ENCODE results near the gene CAMK1D. TPM values are rescaled to one million over a fixed set of nuclear protein-coding genes. Genes with fewer than 3 reads are reported as not detected.

The CAMK1D gene
- polyA plus RNA-seq, 2 of the 4 experiments (the other 2 are of a cell fraction) = 6.6 to 12.5 TPM

DNA sequence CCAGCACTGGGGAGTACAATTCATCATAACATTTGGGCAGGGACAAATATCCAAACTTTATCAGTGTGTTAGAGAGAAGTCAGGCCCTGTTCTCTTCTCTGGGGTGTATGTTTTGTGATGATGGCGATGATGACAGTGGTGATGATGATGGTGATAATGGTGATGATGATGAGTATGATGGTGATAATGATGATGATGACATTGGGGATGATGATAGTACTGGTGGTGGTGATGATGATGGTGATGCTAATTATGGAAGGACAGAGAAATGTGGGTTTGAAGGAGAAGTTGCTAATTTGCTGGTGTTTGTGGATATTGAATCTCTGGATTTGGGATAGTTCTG lies 64.0 kb downstream of the CAMK1D start:
- no peak; a peak in 1 of 6 replicates for ATAC-seq
- CTCF ChIA-PET = no interaction called here

DNA sequence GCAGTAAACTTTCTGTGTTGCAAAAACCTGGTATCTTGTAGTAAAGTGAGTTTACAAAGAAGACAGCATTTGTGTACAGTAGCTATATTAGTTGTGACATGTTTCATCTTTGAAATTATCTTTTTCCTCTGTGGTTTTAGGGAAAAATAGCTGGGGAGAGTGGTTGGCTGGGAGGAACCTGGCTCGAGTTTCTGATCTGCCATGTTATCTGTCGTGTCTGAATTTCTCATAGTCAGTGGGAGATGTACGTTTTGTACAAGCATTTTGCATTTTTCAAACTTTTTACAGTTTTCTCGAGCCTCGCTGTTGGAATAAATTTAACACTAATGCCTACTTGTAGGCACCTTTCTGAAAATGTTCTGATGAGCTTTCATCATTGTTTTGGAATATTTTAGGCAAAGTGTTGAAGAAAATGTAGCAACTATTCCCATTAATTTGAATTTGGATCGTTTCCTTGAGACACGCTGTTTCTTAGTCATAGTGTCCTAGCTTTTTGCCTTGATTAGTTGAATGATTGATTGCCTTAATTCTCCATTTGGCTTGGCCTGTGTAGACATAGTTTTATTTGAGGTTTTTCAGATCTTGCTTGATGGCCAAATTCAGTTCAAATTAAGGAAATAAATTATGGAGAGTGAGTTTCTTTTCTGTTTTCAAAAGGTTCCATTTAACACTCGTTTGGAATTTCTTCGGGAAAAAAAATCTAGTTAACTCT lies 65.1 kb downstream of the CAMK1D start:
- Histone ChIP-seq H3K4me2 (no peak overlapping the region), H3K4me1 (peaks cover 6% of the 10 kb centered on the region; the same call in 1 of the 3 replicates), H3K4me3 (no peak overlapping the region), H3K27ac (no peak overlapping the region), H3K9me3 (no peaks in the 10 kb centered on the region)
- POLR2A ChIA-PET = no interaction called here
- TF ChIP-seq, protein P1, sequence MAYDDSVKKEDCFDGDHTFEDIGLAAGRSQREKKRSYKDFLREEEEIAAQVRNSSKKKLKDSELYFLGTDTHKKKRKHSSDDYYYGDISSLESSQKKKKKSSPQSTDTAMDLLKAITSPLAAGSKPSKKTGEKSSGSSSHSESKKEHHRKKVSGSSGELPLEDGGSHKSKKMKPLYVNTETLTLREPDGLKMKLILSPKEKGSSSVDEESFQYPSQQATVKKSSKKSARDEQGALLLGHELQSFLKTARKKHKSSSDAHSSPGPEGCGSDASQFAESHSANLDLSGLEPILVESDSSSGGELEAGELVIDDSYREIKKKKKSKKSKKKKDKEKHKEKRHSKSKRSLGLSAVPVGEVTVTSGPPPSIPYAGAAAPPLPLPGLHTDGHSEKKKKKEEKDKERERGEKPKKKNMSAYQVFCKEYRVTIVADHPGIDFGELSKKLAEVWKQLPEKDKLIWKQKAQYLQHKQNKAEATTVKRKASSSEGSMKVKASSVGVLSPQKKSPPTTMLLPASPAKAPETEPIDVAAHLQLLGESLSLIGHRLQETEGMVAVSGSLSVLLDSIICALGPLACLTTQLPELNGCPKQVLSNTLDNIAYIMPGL (CRISPR knock-in tag; IDR thresholded peaks at IDR 0.05; ENCODE audit: borderline replicate concordance) = no peak
- TF ChIP-seq BHLHE40 (IDR thresholded peaks at IDR 0.05; ENCODE audit: low read depth, low read length) (no peak), TFCP2L1 (CRISPR knock-in tag; IDR thresholded peaks at IDR 0.05) (no peak), KDM5A (IDR thresholded peaks at IDR 0.05) (no peak), RCOR1 (IDR thresholded peaks at IDR 0.05; ENCODE audit: low read depth, low read length) (no peak), GATA3 (IDR thresholded peaks at IDR 0.05; ENCODE audit: borderline replicate concordance) (no peak), RFX5 (IDR thresholded peaks at IDR 0.05) (no peak), POLR2AphosphoS2 (conservative IDR thresholded peaks at IDR 0.05; ENCODE audit: low read length) (no peak), MAX (IDR thresholded peaks at IDR 0.05) (no peak), SREBF2 (IDR thresholded peaks at IDR 0.05) (no peak), ZSCAN20 (CRISPR knock-in tag; IDR thresholded peaks at IDR 0.05) (no peak), HDAC2 (IDR thresholded peaks at IDR 0.05) (no peak), ZFP36 (IDR thresholded peaks at IDR 0.05; ENCODE audit: borderline replicate concordance, partially characterized antibody) (no peak), FOXS1 (CRISPR knock-in tag; IDR thresholded peaks at IDR 0.05) (no peak), CHD4 (IDR thresholded peaks at IDR 0.05; ENCODE audit: borderline replicate concordance) (no peak)
- TF ChIP-seq, protein P2, sequence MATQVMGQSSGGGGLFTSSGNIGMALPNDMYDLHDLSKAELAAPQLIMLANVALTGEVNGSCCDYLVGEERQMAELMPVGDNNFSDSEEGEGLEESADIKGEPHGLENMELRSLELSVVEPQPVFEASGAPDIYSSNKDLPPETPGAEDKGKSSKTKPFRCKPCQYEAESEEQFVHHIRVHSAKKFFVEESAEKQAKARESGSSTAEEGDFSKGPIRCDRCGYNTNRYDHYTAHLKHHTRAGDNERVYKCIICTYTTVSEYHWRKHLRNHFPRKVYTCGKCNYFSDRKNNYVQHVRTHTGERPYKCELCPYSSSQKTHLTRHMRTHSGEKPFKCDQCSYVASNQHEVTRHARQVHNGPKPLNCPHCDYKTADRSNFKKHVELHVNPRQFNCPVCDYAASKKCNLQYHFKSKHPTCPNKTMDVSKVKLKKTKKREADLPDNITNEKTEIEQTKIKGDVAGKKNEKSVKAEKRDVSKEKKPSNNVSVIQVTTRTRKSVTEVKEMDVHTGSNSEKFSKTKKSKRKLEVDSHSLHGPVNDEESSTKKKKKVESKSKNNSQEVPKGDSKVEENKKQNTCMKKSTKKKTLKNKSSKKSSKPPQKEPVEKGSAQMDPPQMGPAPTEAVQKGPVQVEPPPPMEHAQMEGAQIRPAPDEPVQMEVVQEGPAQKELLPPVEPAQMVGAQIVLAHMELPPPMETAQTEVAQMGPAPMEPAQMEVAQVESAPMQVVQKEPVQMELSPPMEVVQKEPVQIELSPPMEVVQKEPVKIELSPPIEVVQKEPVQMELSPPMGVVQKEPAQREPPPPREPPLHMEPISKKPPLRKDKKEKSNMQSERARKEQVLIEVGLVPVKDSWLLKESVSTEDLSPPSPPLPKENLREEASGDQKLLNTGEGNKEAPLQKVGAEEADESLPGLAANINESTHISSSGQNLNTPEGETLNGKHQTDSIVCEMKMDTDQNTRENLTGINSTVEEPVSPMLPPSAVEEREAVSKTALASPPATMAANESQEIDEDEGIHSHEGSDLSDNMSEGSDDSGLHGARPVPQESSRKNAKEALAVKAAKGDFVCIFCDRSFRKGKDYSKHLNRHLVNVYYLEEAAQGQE (IDR thresholded peaks at IDR 0.05) = no peak
- ATAC-seq (no peak), DNase-seq (ENCODE audit: low read depth in 1 of 2, low spot score in 1 of 2) (no peak), FAIRE-seq (no peak)
- WGBS (ENCODE audit: missing lambda C conversion rate) = 82% methylated on average over 9 of the region's 9 CpGs
- CTCF ChIA-PET = no interaction called here

More for the DNA sequence above, 64.0 kb downstream of the CAMK1D start:
- 90% methylated on average over 1 of the region's 1 CpG for WGBS (ENCODE audit: missing lambda C conversion rate)
- DNase-seq (ENCODE audit: low read depth in 1 of 2, low spot score in 1 of 2) (no peak), FAIRE-seq (peak; percentile 23)
- no peaks in the 10 kb centered on the region for H3K9me3 ChIP-seq
- H3K4me2 ChIP-seq = no peak overlapping the region
- POLR2A ChIA-PET = no interaction called here
- TF ChIP-seq TP53 (CRISPR knock-in tag; IDR thresholded peaks at IDR 0.05) (no peak), CBX8 (IDR thresholded peaks at IDR 0.05) (no peak), MAFK (IDR thresholded peaks at IDR 0.05; ENCODE audit: partially characterized antibody) (no peak)
- no peak overlapping the region for H3K4me3 ChIP-seq
- no peaks in the 10 kb centered on the region for H3K4me1 ChIP-seq
- H3K27ac ChIP-seq = no peak overlapping the region
